Stimulated activated CD8-positive, alpha-beta memory T cell treated with anti-CD3 and anti-CD28 coated beads, Interleukin-15, amount 100 ng/mL, for 4 hours (primary cell): ENCODE results near the gene FCER2.

ENCODE experiments used
- DNase-seq, 2 donors: peaks; one replicate each; pipeline ENCODE4 v3.0.0-alpha.2; 2020; ENCODE audit warnings: low read depth in 2 of 2

The FCER2 gene

DNA sequence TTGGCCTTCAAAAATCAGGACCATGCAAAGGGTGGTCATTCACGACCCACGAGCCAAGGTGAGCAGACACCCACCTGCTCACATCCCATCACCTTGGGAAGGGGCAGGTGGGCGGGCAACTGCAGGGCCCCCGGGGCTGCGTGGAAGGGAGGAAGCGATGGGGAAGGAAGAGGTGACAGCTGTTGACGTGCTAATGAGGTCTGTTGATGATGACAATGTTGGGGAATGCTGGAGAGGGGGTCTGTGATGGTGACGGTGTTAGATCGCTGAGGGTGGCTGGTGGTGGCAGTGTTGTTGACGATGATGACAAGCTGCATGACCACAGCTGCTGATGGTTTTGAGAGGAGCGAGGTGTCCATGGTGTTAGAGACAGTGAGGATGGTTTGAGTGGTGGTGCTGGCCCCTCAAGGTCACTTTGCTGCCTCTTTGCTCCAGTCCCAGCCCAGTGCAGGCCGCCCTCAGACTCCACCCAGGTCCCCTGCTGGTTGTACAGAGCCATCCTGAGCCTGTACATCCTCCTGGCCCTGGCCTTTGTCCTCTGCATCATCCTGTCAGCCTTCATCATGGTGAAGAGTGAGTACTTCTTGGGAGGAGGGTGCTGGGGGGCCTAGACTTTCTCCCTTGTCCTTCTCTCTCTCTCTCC lies 24.1 kb downstream of the FCER2 start:
- no peak for DNase-seq

DNA sequence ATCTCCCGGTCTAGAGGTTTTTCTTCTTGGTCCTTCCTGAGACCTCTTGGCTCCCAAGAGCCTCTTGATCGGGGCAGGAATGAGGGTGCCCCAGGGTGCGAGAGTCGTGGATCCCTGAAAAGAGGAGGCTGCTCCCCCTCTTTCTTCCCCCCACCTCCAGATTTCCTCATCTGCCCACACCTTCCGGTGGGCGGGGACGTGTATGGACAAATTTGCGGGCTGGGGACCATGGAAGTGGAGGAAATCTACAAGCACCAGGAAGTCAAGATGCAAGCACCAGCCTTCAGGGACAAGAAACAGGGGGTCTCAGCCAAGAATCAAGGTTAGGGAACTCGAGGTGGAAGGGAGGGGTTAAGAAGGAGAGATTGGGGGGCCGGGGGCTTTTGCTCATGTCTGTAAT lies 25.1 kb downstream of the FCER2 start, which contains the start of gene MCEMP1:
Gene MCEMP1, plus strand, starts transcription at position 237 of the 400 bp plus-strand sequence. Its CDS starts 31 bp downstream, at position 268.
- DNase-seq = no peak

DNA sequence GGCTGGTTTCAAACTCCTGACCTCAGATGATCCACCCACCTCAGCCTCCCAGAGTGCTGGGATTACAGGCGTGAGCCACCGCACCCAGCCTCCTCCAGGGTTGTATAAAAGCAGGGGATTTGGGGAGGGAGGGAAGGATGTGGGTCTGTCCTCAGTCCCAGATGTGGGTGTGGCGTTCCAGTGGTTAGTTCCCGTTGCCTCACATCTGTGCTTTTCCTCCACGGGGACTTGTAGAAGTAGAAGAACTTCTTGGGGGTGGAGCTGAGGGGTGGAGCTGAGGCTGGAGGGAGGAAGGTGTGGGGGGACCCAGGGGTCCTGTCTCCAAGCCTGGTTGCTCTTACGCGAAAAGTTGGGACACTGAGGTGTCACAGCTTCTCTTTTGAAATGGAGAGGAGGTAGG lies 25.6 kb downstream of the FCER2 start:
- DNase-seq = no peak

DNA sequence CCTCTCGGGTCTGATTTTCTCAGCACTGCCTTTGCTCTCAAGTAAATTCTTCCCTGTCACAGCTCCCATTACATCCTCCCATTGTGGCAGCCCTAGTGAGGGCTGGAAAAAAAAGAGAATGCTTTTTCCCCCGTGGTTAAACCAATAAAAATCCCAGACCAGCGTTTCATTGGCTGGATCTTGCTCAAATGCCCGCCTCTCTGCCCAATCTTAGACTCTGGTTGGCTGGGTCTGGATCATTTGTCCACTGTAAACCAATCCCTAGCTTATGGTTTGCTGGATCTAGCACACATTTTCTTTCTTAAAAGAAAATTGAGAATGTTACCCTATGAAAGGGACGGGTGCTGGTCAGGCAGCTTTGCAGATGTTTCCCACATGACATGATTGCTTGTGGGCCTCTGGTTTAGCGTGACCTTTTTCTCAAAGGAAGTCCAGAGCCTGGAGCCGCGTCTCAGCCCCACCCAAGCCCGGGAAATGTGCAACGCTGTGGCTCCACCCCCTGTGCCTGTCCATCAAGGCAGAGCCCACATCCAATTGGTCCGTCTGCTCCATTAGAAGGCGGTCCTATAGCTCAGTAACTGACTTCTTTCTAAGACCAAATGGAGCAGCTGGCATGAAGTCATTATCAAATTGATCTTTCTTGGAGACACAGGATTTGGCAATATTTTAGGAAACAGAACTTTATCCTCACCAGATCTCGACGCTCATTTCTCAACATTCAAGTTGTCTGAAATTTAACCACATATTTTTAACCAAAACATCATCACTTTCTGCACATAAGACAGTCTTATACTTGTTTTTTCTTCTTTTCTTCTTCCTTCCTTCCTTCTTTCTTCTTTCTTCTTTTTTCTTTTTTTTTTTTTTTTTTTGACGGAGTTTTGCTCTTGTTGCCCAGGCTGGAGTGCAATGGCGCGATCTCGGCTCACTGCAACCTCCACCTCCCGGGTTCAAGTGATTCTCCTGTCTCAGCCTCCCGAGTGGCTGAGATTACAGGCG lies 27.6 kb downstream of the FCER2 start:
- no peak for DNase-seq

DNA sequence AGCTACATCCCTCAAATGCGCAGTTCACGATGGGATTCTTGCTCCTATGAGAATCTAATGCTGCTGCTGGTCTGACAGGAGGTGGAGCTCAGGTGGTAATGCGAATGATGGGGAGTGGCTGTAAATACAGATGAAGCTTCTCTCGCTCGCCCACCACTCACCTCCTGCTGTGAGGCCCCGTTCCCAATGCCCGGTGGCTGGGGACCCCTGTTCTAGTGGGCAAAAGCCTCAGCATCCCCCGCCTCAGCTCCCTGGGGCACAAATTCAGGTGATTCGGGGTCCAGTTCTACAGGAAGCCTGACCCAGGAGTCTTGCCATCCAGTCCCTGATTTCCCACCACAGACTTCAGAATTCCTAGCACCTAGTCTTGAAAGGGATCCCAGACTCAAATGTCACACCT lies 29.4 kb downstream of the FCER2 start:
- DNase-seq = no peak

DNA sequence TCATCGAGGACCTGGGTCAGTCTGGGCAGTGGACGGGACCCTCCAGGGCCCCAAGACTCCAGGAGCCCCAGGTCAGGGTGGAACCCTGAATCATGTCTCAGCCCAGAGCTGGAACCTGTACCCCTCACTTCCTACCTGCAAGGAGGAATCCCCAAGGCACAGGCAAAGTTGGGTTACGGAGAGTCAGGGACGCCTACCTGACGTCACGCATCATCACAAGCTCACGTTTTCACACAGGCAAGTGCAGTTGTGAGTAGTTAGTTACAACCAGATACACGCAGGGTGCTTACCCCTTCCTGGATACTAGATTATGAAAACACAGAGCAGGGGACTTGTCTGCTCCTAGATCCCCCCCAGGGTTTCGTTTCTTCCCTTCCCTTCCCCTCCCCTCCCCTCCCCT lies 31.1 kb downstream of the FCER2 start:
- no peak for DNase-seq

DNA sequence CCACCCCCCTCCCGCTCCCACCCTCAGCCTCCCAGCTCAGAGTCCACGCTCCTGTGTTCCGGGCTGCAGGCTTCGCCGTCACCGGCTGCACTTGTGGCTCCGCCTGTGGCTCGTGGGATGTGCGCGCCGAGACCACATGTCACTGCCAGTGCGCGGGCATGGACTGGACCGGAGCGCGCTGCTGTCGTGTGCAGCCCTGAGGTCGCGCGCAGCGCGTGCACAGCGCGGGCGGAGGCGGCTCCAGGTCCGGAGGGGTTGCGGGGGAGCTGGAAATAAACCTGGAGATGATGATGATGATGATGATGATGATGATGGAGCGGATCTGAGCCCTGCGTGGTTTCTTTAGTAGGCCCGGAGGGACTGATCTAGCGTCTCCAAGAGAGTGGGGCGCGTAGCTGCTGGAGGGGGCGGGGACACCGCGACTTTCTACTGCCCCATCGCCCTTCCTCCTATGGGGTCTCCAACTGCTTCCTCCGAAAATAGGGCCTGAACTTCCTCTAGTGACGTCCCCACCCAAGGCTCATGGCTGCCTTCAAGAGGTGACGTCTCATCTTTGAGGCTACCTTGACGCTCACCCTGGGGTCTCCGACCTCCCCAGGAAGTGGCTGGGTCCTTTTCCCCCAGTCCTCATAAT lies 31.7 kb downstream of the FCER2 start:
- DNase-seq = no peak

DNA sequence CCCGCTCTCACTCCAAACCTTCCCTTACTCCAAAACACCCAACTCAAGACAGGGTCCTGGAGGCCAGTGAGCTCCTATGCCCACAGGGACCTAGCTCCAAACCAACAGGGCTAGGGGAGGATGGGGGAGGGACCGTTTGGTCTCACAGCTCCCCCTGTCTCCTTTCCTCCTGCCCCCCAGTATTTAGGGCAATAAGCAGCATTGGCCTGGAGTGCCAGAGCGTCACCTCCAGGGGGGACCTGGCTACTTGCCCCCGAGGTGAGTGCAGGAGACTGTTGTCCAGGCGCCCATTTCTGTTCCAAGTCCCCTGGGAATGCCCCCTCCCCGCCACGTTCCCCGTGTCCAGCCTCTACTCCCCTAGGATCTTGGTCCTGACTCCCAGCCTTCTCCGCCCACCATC lies 32.3 kb downstream of the FCER2 start:
- no peak for DNase-seq

DNA sequence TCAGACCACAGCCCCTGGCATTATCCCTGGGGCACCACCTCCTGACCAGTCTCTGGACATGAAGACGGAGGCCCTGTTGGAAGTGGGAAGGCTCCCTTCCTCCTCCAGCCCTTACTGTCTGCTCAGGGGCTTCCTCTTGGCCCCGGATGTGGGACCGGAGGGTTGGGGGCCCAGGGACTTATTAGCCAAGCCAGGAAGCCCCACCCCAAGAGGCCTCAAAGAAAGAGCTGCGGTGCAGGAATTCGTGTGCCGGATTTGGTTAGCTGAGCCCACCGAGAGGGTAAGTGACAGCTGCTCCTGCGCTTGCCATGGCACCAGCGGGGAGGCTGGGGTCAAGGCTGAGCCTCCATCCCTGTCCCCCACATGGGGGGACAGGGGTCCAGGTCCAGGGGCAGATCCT lies 33.1 kb downstream of the FCER2 start, which contains the start of gene RETN:
Gene RETN, plus strand, starts transcription at position 208 of the 400 bp plus-strand sequence. CDS start 278 bp downstream, outside the sequence.
- no peak for DNase-seq

DNA sequence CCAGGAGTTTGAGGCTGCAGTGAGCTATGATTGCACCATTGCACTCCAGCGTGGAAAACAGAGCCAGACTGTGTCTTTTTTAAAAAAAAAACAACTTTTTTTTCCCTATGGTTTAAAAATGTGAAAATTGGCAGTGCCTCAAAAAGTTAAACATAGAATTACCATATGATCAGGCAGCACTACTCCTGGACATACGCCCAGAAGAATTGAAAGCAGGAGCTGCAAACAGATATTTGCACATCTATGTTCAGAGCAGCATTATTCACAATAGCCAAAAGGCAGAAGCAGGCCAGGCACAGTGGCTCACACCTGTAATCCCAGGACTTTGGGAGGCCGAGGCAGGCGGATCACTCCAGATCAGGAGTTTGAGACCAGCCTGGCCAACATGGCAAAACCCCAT lies 36.9 kb downstream of the FCER2 start:
- no peak for DNase-seq

DNA sequence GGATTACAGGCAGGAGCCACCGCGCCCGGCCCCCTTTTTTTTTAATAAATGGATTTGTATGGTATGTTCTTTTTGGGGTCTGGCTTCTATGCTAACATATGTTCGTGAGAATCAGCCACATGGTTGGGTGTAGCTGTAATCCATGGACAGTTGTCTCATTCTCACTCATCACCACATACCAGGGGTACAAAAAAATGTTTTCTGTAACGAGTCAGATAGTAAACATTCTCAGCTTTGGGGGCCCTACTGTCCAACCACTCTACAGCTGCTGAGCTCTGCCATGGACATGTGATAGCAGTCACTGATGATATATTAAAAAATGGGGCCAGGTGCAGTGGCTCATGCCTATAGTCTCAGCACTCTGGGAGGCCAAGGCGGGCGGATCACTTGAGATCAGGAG lies 38.2 kb downstream of the FCER2 start:
- no peak for DNase-seq

DNA sequence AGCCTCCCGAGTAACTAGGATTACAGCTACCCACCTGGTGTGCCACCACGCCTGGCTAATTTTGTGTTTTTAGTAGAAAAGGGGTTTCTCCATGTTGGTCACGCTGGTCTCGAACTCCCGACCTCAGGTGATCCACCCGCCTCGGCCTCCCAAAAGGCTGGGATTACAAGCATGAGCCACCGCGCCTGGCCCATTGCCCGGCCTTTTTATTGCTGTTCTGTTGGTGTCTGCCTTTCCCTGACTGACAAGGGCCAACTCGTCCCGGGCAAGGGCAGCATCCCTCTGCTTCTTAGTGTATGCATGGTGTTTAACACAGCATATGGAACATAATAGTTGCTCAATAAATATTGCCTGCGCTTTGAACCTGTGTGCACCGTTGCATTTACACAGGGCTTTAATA lies 39.3 kb downstream of the FCER2 start:
- DNase-seq = no peak

DNA sequence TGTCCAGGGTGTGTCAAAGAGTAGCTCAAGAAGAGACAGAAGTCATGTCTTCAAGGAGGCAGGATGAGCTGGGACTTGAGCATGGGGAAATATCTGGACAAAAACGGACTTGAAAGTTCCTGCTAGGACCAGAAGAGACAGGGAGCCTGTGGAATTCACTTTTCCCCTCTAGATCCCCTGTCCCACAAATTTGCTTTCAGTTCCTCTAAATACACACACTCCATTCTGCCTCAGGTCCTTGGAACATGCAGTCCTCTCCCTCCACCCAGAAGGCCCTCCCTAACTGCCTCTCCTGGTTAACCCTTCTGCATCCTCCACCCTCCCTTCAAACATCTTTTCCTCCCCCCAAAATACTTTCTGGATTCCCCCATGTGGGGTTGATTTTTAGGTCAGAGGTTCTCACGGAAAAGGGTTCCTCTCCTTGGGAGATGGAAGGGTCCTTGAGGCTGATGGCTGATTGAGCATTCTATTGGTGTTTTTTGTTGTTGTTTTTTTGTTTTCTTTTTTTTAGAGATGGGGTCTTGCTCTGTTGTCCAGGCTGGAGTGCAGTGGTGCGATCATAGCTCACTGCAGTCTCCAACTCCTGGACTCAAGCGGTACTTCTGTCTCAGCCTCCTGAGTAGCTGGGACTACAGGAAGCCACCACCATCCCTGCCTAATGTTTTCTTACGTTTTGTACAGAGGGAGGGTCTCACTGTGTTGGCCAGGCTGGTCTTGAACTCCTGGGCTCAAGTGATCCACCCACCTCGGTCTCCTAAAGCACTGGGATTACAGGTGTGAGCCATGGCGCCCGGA lies 40.0 kb downstream of the FCER2 start:
- no peak for DNase-seq

DNA sequence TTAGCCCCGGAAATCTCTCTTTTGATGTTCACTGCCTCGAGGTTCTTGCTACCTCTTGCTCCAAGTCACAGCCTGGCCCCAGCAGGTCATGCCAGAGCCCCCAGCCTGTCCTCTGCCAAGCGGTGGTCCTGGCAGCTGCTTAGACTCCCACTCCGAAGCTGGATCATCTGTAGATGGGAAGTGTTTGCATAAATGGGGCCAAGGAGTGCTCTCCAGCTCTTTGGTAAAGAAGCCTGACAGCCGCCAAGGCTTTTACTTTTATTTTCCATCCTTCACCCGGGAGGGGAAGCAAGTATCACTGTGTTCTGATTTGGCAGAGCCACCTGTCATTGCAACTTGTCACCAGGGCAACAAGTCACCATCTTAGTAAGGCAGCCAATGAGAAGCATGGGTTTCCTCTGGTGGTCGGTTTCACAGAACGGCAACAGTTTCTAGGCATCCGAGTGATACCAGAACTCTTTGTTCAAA lies 43.7 kb downstream of the FCER2 start:
- no peak for DNase-seq

DNA sequence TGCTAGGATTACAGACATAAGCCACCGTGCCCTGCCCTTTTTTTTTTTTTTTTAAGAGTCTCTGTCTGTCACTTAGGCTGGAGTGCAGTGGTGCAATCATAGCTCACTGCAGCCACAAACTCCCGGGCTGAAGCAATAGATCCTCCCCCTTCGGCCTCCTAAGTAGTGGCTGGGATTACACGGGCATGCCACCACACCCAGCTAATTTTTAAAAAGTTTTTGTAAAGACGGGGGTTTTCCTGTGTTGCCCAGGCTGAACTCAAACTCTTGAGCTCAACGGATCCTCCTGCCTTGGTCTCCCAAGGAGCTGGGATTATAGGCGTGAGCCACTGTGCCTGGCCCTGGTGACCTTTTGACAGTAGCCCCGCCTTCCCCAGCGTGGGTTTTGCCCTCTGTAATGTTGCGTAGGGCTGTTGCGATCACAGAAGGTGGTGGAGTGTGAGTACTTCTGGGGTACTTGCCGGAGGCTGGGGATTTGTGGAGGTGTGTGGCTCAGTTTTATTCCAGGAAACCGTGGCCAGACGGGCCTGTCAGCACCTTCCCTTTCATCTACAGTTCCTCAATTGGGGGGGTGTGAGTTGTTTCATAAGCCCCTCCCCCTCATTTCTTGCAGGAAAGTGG lies 44.7 kb downstream of the FCER2 start:
- no peak for DNase-seq

DNA sequence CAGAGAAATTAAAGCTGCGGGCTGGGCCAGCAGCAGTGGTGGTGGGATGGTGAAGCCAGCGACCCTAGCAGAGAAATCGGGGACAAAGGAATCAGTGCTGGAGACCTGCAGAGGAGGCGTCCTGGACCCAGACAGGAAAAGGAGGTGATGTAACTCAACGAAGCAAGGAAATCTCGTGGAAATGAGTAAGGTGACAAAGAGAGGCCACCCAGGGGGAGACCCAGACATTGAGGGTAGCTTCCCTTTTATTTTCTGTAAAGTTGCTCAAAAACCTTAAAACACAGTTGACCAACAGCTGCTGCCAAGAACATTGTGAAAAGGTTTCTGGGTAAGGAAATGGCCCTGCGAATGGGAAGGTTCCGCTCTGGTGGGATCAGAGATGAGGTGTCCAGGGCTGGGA lies 46.4 kb downstream of the FCER2 start:
- DNase-seq = no peak

DNA sequence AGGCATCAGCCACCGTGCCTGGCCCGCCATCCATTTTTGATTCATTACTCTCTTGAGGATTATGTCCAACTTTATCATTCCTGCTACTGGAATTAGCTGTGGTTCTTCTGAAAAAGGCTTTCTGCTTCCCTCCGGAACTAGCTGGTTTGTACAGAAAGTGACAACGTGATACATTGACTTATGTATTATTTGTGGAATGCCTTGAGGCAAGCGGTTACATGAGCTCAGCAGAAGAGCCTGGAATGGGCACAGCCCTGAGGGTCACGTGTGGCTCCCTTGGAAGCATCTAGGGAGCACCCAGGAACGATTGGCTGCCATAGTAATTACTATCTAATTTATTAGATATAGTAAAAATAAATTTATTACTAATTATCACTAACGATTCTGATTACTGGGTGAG lies 47.5 kb downstream of the FCER2 start:
- no peak for DNase-seq

DNA sequence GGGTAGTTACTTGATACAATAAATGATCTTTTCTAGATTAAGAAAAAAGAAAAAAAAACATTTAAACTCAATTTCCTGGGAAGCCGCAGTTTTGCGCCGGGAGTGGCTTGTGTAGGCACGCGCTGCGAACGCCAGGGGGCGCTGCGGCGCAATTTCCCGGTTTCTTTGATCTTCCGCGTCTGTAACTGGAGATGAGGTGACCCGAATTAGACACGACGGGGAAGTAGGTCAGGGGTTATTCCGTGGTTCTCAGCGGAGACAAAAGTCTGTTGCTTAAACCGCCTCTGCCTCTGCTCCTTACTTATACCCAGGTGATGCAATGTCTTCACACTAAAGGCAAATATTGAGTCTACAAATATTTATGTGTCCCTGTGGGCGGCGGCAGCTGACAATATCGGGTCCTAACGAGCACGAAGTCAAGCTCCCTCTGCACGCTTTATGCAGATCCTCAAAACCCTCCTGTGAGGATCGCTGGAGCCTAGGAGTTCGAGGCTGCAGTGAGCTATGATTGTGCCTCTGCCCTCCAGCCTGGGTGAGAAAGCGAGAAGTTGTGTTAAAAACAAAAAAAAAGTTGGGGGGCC lies 49.8 kb downstream of the FCER2 start:
- peak; percentile 59 to 64 for DNase-seq

DNA sequence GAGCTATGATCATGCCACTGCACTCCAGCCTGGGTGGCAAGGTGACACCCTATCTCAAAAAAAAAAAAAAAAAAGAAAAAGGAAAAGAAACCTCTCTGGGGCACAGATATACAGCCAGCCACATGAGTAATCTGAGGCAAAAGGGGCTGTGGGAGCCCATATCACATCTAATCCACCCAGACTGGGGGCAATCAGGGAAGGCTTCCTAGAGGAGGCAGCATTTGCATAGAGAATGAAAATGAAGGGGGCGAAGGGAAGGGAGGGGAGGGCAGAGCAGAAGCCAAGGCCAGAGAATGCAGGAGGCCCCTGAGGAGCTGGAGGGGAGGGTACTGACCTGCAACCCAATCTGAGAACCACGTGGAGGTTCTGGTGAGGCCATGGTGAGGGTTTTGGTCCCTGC lies 51.8 kb downstream of the FCER2 start:
- no peak for DNase-seq

DNA sequence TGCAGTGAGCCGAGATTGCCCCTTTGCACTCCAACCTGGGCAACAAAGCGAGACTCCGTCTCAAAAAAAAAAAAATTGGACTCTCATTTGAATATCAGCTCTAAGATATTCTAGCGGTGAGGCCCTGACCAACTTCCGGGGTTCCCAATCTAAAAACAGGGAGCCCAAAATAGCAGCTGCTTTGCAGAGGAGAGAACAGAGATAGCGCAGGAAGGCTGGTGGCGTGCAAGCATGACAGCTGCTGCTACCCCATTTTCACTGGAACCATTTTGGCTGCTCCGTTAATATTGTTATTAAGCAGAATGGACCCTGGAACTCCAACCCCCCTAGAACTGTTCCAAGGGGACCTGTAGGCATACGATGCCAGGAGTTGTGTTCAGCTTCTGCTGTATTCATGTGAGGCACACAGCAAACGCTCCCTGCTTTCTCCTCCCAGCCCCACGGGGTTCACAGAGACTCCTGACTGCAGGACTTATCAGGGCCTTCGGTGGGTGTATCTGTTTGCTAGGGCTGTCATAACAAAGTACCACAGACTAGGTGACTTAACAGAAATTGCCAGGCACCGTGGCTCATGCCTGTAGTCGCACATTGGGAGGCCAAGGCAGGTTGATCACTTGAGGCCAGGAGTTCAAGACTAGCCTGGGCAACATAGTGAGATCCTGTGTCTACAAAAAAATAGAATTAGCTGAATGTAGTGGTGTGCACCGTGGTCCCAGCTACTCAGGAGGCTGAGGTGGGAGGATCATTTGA lies 53.5 kb downstream of the FCER2 start:
- DNase-seq = no peak
